Fibroblast of skin of right quadriceps (primary cell): ENCODE results near the gene MFSD6.

Experiments used
- DNase-seq: peaks from one replicate; pipeline ENCODE4 v3.0.0-alpha.2; 2013

MFSD6 gene

DNA sequence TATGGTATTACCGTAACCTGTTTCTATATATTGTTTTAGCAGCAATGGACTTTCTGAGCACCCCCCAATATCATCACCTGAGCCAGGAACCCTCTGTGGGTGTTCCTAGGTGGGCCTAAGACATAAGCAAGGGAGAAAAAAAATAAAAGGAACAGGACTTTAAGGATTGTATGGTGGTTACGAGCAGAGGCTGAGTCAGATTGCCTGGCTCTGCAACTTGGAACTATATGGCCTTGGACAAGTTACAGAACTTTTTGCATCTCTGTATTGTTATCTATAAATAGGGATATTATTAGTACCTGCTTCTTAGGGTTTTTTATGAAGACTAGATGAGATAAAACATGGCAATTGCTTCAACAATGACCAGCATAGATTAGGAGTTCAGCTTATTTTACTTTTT lies 34.9 kb downstream of the MFSD6 start:
- no peak for DNase-seq

DNA sequence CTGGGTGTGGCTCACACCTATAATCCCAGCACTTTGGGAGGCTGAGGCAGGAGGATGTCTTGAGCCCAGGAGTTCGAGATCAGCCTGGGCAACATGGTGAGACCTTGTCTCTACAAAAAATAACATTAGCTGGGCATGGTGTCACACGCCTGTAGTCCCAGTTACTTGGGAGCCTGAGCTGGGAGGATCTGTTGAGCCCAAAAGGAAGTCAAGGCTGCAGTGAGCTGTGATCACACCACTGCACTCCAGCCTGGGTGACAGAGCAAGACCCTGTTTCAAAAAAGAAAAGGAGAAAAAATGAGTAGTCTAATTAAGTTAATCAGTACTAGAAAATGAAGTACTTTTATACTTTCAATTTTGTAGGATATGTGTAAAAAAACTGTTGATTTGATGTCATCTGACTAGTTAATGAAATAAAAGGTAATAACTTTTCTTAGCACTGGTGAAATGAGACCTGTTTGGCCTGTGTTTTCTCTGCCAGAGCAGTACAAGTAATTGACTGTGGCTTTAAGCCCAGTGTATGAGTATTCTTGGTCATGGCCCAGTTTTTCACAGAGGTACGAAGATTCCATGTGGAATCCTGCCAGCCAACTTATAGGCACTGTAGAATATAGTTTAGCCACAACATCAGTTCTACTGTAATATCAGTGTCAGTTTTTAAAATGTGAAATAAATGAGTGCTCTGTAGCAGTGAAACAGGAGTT lies 35.8 kb downstream of the MFSD6 start:
- DNase-seq: peak; percentile 62

GRCh38 chr2:190444976-190445375 lies 36.8 kb downstream of the MFSD6 start:
- no peak for DNase-seq

DNA sequence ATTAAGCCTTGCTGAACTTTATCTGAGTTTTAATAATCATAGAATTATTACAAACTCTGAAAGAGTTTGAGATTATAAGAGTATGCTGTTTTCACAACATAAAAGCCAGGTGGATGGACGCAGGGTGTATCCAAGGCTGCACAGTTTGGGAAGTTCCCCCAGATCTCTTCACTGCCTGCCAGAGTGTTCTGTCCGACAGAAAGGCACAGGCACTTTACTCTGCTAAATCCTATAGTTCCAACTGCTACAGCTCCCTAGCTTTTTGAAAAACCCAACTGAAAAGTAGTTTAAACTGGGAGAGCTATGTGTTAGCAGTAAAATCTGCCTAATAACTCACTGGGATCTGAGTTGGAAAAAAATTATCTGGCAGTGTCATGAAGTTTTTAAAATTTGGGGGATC lies 38.0 kb downstream of the MFSD6 start:
- DNase-seq: no peak

DNA sequence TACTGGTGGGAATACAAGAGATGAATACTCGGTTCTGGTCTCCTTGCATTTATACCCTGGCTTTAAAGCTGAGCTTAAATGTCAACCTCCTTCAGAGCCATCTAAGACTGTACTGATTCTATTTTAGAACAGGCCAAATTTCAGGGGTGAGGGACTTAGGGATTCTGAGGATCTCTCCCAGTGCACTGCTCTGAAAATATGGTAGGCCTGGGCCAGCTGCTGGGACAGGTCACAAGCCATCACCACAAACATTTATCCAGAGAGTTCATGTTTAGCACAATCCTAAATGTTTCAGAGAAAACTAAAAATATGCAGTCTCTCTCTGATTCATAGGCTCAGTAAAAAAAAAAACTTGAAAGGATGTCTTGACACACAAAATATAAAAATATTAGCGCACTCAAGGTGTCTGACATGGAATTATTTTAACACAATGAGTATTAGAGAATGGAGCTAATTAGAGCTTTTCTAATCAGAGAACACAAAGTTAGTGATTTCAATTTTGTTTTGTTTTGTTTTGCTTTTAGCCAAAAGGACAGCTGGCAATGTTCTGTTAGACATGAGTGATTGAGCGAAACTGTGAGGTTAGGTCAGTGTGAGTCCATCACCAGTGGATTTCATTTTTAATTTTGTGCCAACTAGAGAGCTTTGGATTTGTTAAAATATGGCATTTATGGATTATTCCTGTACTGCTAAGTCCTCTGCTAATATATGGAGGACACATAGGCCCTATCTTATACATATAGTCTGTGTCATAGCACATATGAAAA lies 38.8 kb downstream of the MFSD6 start:
- DNase-seq: no peak

DNA sequence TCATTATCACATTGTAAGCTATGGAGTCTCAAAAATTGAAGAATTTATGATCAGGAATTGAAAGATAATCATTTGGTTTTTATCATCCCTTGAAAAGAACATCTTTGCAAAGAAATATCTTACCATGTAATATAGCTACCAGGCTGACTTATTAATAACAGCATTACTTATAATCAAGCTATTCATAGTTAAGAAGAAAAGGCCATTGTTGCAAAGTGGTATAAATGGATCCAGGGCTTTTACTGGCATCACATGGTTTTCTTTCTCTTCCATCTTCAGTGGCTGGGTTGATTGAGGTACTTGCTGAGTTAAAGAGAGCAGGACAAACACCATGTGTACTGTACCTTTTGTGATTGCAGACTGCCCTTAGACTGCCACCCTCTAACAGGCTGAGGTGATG lies 39.6 kb downstream of the MFSD6 start:
- DNase-seq: no peak

DNA sequence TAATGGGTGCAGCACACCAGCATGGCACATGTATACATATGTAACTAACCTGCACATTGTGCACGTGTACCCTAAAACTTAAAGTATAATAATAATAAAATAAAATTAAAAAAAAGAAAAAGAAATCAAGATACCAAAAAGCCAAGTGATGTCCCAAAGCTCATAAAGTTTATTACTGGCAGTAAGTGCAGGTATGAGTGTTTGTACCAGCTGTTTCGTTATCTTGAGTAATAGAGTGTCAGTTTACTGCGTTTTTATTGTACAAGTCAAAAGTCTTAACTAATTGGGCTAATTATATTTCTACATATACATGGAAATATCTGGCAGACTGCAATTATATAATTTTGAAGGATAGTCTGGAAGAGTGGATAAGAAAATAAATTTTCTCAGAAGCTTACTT lies 41.8 kb downstream of the MFSD6 start:
- DNase-seq: no peak

GRCh38 chr2:190450363-190450762 lies 42.2 kb downstream of the MFSD6 start:
- DNase-seq: no peak

DNA sequence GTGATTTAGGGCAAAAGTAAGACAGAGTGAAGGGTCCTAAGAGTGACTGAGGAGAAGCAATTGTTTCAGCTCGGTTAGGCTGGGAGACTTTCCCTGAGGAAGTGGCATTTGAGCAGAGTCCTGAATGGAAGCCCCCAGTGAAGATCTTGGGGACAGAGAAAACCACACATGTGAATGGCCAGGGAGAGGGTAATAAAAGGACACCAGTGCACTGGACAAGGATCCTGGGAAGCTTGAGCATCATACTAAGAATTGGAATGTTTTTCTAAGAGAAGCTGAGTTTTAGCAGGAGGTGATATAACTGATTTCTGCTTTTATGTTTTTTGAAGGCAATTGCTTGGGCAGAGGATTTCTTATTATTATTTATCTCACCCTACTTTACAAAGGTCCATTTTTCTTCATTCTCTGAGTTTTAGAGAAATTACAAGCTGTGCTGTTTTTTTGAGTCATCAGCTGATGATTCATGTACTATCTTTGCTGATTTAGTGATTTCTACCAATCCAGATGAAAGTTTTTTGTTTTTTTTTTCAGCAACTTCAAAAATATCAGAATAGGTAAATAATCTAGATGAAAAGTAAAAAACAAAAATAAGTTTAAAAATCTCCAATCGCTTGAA lies 43.5 kb downstream of the MFSD6 start:
- DNase-seq: peak; percentile 14

GRCh38 chr2:190452433-190452832 lies 44.3 kb downstream of the MFSD6 start:
- DNase-seq: no peak

GRCh38 chr2:190454795-190455194 lies 46.6 kb downstream of the MFSD6 start:
- no peak for DNase-seq

DNA sequence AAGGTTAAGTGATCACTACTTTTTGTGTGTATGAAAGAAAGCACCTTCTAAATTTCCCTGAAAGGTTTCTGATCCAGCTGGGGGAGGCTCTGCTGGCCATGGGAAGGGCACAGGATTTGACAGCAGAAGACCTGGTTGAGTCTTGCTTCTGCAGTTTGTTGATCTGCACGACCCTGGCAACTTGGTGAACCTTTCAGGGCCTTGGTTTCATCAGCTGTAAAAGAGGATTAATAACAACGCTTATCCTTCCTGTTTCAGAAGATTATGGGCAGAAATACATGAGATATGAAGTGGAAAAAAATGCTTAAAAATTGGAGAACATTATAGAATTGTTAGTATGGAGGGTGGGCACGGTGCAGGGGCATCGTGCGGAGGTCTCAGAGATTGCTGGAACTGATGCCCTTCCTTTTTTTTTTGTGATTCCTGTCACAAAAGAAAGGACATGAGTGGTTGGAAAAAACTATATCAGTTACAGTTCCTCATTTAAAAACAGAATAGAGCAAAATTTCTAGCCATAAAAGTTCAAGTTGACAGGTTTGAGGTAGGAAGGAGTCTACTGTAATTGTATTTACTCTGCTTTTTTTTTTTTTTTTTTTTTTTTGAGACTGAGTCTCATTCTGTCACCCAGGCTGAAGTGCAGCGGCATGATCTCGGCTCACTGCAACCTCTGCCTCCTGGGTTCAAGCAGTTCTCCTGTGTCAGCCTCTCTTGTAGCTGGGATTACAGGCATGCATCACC lies 47.4 kb downstream of the MFSD6 start:
- no peak for DNase-seq

GRCh38 chr2:190456833-190457232 lies 48.7 kb downstream of the MFSD6 start:
- DNase-seq: no peak

DNA sequence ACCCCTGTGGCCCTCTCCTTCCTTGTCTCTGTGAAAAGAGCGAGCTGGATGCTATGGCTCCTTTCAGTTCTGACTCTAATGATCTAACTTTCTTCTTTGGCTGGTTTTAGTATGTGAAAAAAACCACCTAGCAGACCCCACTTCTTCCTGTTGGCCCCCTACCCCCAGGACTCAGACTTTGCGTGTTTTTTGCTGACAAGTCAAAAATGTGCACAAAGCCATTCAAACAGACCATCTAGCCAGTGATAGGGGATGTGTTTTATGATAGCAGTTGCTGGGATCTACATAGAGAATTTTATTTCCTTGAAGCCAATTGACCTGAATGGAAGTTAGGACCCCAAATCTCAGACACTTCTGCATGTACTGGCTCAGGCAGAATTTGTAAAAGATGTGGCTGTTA lies 49.1 kb downstream of the MFSD6 start:
- DNase-seq: no peak

- no peak for DNase-seq
Measured at GRCh38 chr2:190458352-190459107, 50.4 kb downstream of the MFSD6 start.

- no peak for DNase-seq
Measured at GRCh38 chr2:190459881-190460280, 51.7 kb downstream of the MFSD6 start.

- no peak for DNase-seq
Measured at GRCh38 chr2:190460487-190460886, 52.3 kb downstream of the MFSD6 start.

DNA sequence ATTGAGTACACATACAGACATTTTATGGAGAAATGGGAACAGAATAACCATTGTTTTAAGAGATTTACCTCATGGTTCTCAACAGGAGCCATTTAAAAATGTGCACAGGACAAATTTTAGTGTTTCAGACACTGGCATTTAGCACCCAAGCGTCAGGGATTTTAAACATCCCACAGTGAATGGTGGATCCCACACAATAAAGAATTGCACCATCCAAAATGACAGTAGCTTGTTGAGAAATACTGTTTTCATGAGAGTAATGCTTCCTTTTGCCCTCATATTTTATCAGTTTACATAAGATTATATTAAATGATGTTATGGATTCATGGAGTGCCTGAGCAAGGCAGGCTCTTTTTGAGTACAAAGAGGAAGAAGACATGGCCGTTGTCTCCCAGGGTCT lies 54.0 kb downstream of the MFSD6 start:
- DNase-seq: no peak

DNA sequence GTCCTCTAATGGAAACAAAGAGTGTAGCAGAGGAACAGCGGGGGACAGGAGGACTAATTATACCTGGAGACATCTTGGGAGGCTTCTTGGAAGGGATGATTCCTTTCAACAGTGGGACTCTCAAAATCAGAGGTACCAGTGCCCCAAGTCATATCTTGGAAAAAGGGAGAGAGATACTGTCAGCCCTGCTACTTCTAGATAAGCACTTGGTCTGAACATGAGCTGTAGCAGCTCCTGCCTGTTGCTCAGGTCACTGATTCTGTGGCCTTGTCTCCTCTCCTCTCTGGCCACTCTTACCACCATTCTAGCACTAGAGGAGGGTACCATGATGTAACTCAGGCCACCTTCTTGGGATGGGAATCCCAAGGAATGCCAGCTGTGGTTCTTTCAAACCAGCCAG lies 54.5 kb downstream of the MFSD6 start:
- DNase-seq: no peak

DNA sequence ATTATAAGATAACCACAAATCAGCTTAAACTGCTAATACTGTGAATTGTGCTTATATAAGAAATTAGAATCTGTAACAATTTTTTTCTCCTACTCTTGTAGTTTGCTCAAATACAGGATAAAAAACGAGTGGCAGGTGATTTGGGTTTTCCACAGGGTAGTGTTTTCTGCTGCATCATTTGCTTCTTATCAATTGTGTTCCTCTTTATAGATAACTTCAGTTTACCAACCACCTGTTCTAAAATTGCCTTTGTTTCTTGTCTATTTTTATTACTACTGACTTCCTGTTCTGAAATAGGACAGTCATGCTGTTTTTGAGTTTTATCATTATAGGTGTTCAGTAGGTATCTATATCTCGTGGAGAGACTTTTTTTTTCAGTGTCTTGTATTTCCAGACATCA lies 56.9 kb downstream of the MFSD6 start:
- DNase-seq: no peak

GRCh38 chr2:190466819-190467446 lies 58.8 kb downstream of the MFSD6 start:
- DNase-seq: peak; percentile 41

DNA sequence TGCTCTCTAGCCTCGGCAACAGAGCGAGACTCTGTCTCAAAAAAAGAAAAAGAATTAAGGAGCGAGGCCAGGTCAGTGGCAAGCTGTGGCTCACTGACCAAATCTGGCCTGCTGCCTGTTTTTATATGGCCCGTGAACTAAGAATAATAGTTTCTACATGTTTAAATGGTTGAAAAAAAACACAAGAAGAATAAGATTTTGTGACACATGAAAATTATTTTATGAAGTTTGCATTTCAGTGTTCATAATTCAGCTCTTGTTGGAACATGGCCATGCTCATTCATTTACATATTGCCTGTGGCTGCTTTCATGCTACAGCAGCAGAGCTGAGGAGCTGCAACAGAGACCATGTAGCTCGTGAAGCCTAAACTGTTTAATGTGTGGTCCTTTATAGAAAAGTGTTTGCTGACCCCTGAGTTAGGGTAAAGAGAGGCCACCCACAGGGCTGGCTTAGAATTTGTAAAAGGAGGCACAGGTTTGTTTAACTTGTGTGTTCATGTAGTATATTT lies 59.5 kb downstream of the MFSD6 start:
- peak; percentile 37 for DNase-seq
